ENCODE results near the gene STRADB.

- no peak for TF ChIP-seq CTCF (IDR thresholded peaks at IDR 0.05)
- TF ChIP-seq POLR2A (IDR thresholded peaks at IDR 0.05) = no peak
Observed at GRCh38 chr2:201471732-201472393, 20.3 kb downstream of the STRADB start.
